HG03108 (cell line): ENCODE results near the gene KRTAP5-7.
"Not testable (repeated sequence)": the region's sequence is repeated elsewhere in the genome, so short reads cannot be mapped to it uniquely, and the experiment has no call there.

Experiments
- ATAC-seq: cut with Tn5 transposase; IDR thresholded peaks from one replicate; pipeline ENCODE4 v1.9.1; 2021; ENCODE audit warnings: moderate library complexity; ENCODE audit not compliant: unreplicated experiment

KRTAP5-7 gene

GRCh38 chr11:71532036-71532610 is 5.1 kb downstream of the KRTAP5-7 start:
- no peak for ATAC-seq

GRCh38 chr11:71534711-71535608 is 7.9 kb downstream of the KRTAP5-7 start:
- ATAC-seq: not testable (repeated sequence)

GRCh38 chr11:71535825-71536224 is 8.8 kb downstream of the KRTAP5-7 start:
- no peak for ATAC-seq

- ATAC-seq: no peak
These were observed 10.5 kb downstream of the KRTAP5-7 start for GRCh38 chr11:71537537-71537936.

GRCh38 chr11:71537977-71538665 is 11.1 kb downstream of the KRTAP5-7 start, which contains the start of gene KRTAP5-8:
Gene KRTAP5-8, plus strand, starts transcription at chr11:71538025. Its CDS starts 31 bp downstream, at chr11:71538056.
- not testable (repeated sequence) for ATAC-seq

GRCh38 chr11:71538666-71538990 is 11.6 kb downstream of the KRTAP5-7 start:
- no peak for ATAC-seq

- no peak for ATAC-seq
These were observed 11.9 kb downstream of the KRTAP5-7 start for GRCh38 chr11:71539017-71539416.

GRCh38 chr11:71539971-71540370 is 12.9 kb downstream of the KRTAP5-7 start:
- not testable (repeated sequence) for ATAC-seq

- peak; percentile 56 for ATAC-seq
These were observed 13.6 kb downstream of the KRTAP5-7 start for GRCh38 chr11:71540521-71541304.

- ATAC-seq: no peak
These were observed 15.3 kb downstream of the KRTAP5-7 start for GRCh38 chr11:71542382-71542781.

GRCh38 chr11:71542879-71543777 is 16.1 kb downstream of the KRTAP5-7 start:
- ATAC-seq: no peak

- no peak for ATAC-seq
These were observed 16.8 kb downstream of the KRTAP5-7 start for GRCh38 chr11:71543866-71544265.

GRCh38 chr11:71544525-71545214 is 17.6 kb downstream of the KRTAP5-7 start:
- ATAC-seq: no peak

- ATAC-seq: no peak
These were observed 18.4 kb downstream of the KRTAP5-7 start for GRCh38 chr11:71545405-71545966.

GRCh38 chr11:71548120-71548519 is 21.1 kb downstream of the KRTAP5-7 start, which contains the start of gene KRTAP5-9:
Gene KRTAP5-9, plus strand, starts transcription at chr11:71548420. Its CDS starts 238 bp downstream, at chr11:71548658.
- ATAC-seq: no peak

GRCh38 chr11:71548716-71549151 is 21.7 kb downstream of the KRTAP5-7 start:
- ATAC-seq: no peak

- ATAC-seq: no peak
These were observed 24.6 kb downstream of the KRTAP5-7 start for GRCh38 chr11:71551711-71552110.

- ATAC-seq: no peak
These were observed 27.9 kb downstream of the KRTAP5-7 start for GRCh38 chr11:71554996-71555395.

GRCh38 chr11:71555508-71555907 is 28.4 kb downstream of the KRTAP5-7 start:
- no peak for ATAC-seq
